C4-2B (cell line): ENCODE measurements around the gene C16orf90.

ENCODE experiments used
- H3K27ac ChIP-seq: fragments of 450-650 bp; 2 replicates; pipeline ENCODE4 v1.5.1; 2017
- ZFX ChIP-seq: fragments of 450-650 bp; IDR thresholded peaks from 2 replicates; pipeline ENCODE4 v1.6.1; 2017
- TF ChIP-seq, protein P1 (sequence below): fragments of 450-650 bp; conservative IDR thresholded peaks from 2 replicates; pipeline ENCODE4 v1.5.1; 2017; ENCODE audit warnings: mild to moderate bottlenecking

Gene C16orf90

DNA sequence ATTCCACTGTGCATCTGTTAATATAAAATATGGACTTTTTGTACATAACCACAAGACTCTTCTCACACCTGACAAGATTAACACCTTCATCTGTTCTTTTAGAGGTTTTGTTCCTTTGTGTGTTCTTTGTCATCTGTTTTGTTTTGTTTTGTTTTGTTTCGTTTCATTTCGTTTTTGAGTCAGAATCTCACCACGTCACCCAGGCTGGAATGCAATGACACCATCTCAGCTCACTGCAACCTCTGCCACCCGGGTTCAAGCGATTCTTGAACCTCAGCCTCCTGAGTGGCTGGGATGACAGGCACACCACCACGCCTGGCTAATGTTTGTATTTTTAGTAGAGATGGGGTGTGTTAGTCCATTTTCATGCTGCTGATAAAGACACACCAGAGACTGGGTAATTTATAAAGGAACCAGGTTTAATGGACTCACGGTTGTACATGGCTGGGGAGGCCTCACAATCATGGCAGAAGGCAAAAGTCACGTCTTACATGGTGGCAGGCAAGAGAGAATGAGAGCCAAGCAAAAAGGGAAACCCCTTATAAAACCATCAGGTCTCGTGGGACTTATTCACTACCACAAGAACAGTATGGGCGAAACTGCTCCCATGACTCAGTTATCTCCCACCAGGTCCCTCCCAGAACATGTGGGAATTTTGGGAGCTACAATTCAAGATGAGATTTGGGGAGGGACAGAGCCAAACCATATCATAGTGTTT, 22.3 kb downstream of the C16orf90 start:
- H3K27ac ChIP-seq, result no peak overlapping the region
- TF ChIP-seq, protein P1, sequence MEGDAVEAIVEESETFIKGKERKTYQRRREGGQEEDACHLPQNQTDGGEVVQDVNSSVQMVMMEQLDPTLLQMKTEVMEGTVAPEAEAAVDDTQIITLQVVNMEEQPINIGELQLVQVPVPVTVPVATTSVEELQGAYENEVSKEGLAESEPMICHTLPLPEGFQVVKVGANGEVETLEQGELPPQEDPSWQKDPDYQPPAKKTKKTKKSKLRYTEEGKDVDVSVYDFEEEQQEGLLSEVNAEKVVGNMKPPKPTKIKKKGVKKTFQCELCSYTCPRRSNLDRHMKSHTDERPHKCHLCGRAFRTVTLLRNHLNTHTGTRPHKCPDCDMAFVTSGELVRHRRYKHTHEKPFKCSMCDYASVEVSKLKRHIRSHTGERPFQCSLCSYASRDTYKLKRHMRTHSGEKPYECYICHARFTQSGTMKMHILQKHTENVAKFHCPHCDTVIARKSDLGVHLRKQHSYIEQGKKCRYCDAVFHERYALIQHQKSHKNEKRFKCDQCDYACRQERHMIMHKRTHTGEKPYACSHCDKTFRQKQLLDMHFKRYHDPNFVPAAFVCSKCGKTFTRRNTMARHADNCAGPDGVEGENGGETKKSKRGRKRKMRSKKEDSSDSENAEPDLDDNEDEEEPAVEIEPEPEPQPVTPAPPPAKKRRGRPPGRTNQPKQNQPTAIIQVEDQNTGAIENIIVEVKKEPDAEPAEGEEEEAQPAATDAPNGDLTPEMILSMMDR, result no peak
- no peak for TF ChIP-seq ZFX

DNA sequence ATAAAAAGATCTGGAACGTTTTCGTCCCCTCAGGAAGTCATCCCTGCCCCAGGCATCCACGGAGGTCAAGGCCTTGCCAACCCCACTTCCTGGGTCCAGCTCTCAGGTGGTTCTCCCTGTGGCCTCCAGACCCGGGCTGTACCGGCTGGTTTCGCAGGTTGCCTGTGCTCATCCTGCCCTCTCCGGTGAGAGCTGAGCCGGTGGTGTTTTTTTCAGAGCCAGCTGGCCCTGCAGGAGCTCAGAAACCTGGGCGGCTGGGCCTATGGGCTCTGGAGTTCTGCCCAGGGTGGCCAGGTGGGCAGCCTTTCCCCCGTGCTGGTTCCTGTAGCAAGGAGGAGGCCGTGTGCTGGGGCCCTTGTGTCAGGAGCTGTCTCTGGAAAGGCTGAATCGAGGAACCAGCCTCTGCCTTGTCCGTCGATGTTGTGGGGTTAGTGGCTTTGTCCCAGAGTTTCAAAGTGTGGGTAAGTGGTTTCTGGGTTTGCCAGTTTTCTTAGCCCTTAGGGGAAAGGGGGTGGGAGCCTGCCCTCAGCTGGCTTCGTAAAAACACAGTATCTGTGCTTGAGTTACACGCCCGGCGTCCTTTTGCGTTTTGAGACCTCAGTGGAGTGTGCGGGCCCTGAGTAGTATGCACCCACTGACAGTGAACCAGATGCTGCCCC, 23.6 kb downstream of the C16orf90 start:
- no peak for TF ChIP-seq ZFX
- TF ChIP-seq, protein P1, result no peak
- H3K27ac ChIP-seq, result no peak overlapping the region

DNA sequence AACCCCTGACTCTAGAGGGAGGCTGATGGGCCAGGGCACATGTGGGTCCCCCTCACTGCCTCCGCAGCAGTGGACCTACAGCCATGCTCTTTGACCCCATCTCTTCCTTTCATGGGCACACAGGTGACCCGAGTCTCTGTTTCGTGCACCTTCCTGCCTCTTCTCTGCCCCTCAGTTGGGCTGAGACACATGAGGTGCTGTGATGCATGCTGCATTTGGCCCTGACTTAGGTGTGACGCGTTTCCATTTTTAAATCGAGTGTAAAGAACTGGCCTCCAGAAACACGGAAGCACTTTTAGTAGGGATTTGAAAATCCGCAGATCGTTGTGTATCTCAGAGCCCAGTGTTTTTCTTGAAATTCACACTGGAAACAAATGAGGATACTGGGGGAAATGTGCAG, 24.6 kb downstream of the C16orf90 start:
- TF ChIP-seq, protein P1, result no peak
- TF ChIP-seq ZFX, result no peak
- no peak overlapping the region; the same call in 1 of the 2 replicates for H3K27ac ChIP-seq

DNA sequence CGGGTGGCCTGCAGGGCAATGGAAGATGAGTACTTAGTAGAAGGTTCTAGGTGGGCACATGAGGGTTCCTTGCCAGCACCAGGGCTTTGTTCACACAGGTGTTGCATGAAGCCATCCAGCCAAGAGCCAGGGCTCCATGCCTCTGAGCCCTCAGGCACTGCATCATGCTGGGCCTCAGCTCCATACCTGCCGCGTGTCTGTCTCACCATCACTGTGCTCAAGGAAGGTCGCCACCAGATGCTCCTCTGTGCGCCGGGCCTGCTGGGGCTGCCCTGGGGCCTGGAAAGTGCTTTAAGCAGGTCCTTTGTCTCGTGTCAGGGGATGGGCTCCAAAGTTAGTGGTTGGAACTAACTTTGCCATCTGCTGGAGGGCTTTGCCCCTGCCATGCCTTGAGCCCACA, 25.6 kb downstream of the C16orf90 start:
- no peak overlapping the region; the same call in 1 of the 2 replicates for H3K27ac ChIP-seq
- TF ChIP-seq, protein P1, result no peak
- TF ChIP-seq ZFX, result no peak

DNA sequence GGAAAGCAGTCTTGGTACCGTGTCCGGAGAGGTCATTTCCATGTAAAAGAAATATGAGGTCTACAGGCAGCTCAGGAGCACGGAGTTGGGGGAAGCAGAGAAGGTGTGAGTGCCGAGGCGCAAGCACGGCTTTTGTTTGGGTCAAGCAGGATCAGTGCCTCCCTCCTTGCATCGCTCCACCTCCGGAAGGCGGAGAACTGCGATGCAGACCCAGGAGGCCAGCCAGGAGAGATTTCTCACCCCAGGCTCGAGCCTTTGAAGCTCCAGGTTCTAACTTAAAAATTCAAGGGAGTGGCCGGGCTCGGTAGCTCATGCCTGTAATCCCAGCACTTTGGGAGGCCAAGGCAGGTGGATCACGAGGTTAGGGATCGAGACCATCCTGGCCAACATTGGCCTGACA, 26.8 kb downstream of the C16orf90 start:
- TF ChIP-seq ZFX, result no peak
- TF ChIP-seq, protein P1, result no peak
- no peak overlapping the region; the same call in 1 of the 2 replicates for H3K27ac ChIP-seq

DNA sequence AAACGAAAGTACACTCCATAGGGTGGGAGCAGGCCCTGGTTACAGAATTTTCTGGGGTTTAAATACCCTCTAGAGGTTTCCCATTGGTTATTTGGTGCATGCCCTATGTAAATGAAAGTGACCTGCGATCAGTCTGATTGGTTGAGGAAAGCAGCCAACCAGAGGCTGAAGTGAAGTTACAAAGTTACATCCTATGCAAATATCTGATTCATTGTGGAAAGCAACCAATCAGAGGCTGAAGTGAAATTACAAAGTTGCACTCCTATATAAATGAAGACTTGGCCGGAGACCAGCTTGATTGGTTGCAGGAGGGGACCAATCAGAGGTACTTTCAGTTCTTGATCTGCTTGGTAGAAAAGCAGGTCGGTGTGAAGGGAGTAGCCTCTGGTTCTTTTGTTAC, 27.4 kb downstream of the C16orf90 start:
- no peak for TF ChIP-seq ZFX
- TF ChIP-seq, protein P1, result no peak
- no peak overlapping the region; the same call in 1 of the 2 replicates for H3K27ac ChIP-seq

DNA sequence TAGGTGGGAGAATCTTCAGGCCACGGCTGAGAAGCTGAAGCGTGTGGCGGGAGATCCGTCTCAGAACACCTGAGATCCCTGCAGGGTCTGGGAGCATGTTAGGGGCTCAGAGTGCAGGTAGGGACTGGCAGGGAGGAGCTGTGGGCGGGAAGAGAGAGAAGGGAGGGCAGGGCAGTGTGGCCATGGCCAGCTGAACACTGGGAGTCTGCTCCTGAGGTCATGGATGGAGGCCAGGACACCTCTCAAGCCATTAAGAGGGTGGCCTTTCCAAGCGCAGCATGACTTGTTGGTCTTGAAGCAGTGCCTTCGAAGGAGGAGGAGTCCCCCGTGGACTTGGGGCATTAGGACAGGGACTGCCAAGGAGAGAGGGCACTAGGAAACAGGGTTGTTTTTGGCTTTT, 28.1 kb downstream of the C16orf90 start:
- no peak for TF ChIP-seq ZFX
- TF ChIP-seq, protein P1, result no peak
- no peak overlapping the region for H3K27ac ChIP-seq
